SK-N-SH (cell line): ENCODE data around the gene SRP19. TPM values are rescaled to one million over a fixed set of nuclear protein-coding genes. Genes with fewer than 3 reads are reported as not detected.

Source experiments
- CTCF ChIA-PET: fragments of 300-600, 350-600 bp; formaldehyde crosslinking; extraction: SDS; loops from one replicate; lab custom pipeline; 2021; lab: Yijun Ruan, JAX
- POLR2A ChIA-PET: fragments of 350-600 bp; sonication (Branson Sonifier 250); formaldehyde crosslinking; extraction: SDS; loops from one replicate; lab custom pipeline; 2020; ENCODE audit warnings: antibody characterized with exemption, inconsistent platforms; lab: Yijun Ruan, JAX
- DNase-seq: peaks from one replicate; pipeline ENCODE4 v3.0.0; 2012
- H2AFZ ChIP-seq: fragments of 200-600 bp; sonication (generic); 2 replicates; pipeline ENCODE4 v1.8.1; 2016; ENCODE audit warnings: antibody characterized with exemption, mild to moderate bottlenecking, low read depth
- H3F3A ChIP-seq: fragments of 200-600 bp; sonication (generic); replicated peaks from 2 replicates; pipeline ENCODE3; 2016; ENCODE audit warnings: antibody characterized with exemption, mild to moderate bottlenecking; ENCODE audit not compliant: insufficient read depth
- H3K27ac ChIP-seq, 2 experiments: fragments of 200-500 bp in 1 of 2; fragments of 200-600 bp in 1 of 2; sonication (Bioruptor generic) in 1 of 2; sonication (generic), shearing (Covaris generic) in 1 of 2; 2 replicates each; pipeline versions ENCODE4 v1.5.1 to v1.6.1; 2014 to 2016; ENCODE audit warnings: low read depth in 2 of 2, inconsistent platforms in 1 of 2, low read length in 1 of 2, mild to moderate bottlenecking in 1 of 2, mixed read lengths in 1 of 2
- H3K27me3 ChIP-seq: fragments of 200-600 bp; sonication (generic), shearing (Covaris generic); 2 replicates; pipeline ENCODE4 v1.6.1; 2016; ENCODE audit warnings: mixed run types; ENCODE audit not compliant: insufficient read depth
- H3K36me3 ChIP-seq, 2 experiments: fragments of 200-500 bp in 1 of 2; fragments of 200-600 bp in 1 of 2; sonication (Bioruptor generic) in 1 of 2; sonication (generic) in 1 of 2; replicated peaks in 1 of 2; 2 replicates each; pipeline versions ENCODE3 to v1.5.1; 2014 to 2016; ENCODE audit warnings: low read length in 1 of 2, mild to moderate bottlenecking in 1 of 2; ENCODE audit not compliant: insufficient read depth in 2 of 2, control insufficient read depth in 1 of 2
- H3K4me1 ChIP-seq, 2 experiments: fragments of 200-500 bp in 1 of 2; fragments of 200-600 bp in 1 of 2; sonication (Bioruptor generic) in 1 of 2; sonication (generic), shearing (Covaris generic) in 1 of 2; 2 replicates each; pipeline versions ENCODE4 v1.5.1 to v1.6.1; 2014 to 2016; ENCODE audit warnings: low read depth in 1 of 2, low read length in 1 of 2, mixed run types in 1 of 2; ENCODE audit not compliant: insufficient read depth in 2 of 2, control insufficient read depth in 1 of 2
- H3K4me2 ChIP-seq: fragments of 200-600 bp; sonication (generic), shearing (Covaris generic); 2 replicates; pipeline ENCODE4 v1.6.1; 2017; ENCODE audit warnings: mixed run types
- H3K4me3 ChIP-seq, 2 experiments: fragments of 200-500 bp in 1 of 2; fragments of 200-600 bp in 1 of 2; sonication (Bioruptor generic) in 1 of 2; sonication (generic), shearing (Covaris generic) in 1 of 2; 2 replicates each; pipeline versions ENCODE4 v1.5.1 to v1.8.1; 2014 to 2016; ENCODE audit warnings: low read depth in 2 of 2, inconsistent platforms in 1 of 2, low read length in 1 of 2, mild to moderate bottlenecking in 1 of 2, mixed read lengths in 1 of 2, moderate library complexity in 1 of 2
- H3K79me2 ChIP-seq: fragments of 200-600 bp; sonication (generic); 2 replicates; pipeline ENCODE4 v1.8.1; 2017; ENCODE audit warnings: mild to moderate bottlenecking; ENCODE audit not compliant: insufficient read depth
- H3K9ac ChIP-seq: fragments of 200-600 bp; sonication (generic); 2 replicates; pipeline ENCODE4 v1.6.1; 2017; ENCODE audit warnings: mixed run types
- H3K9me2 ChIP-seq: fragments of 200-600 bp; sonication (generic); 2 replicates; pipeline ENCODE4 v1.6.1; 2017; ENCODE audit warnings: mixed run types
- H3K9me3 ChIP-seq: fragments of 200-600 bp; sonication (generic); 2 replicates; pipeline ENCODE4 v1.6.1; 2017; ENCODE audit warnings: mixed run types, mild to moderate bottlenecking, moderate library complexity
- H4K20me1 ChIP-seq: fragments of 200-600 bp; sonication (generic); 2 replicates; pipeline ENCODE4 v1.6.1; 2017; ENCODE audit warnings: mild to moderate bottlenecking, mixed run types; ENCODE audit not compliant: insufficient read depth
- CHD2 ChIP-seq: fragments of 150-350 bp; IDR thresholded peaks from 2 replicates; pipeline ENCODE4 v1.6.1; 2018; ENCODE audit warnings: low read length; ENCODE audit not compliant: partially characterized antibody
- ELF1 ChIP-seq: IDR thresholded peaks from 2 replicates; pipeline ENCODE4 v1.4.0; 2012
- FOSL2 ChIP-seq: IDR thresholded peaks from 2 replicates; pipeline ENCODE4 v1.4.0; 2012; ENCODE audit warnings: low read depth, mild to moderate bottlenecking, moderate library complexity, borderline replicate concordance
- FOXJ3 ChIP-seq: sonication (generic); formaldehyde crosslinking; IDR thresholded peaks from 2 replicates; pipeline ENCODE4 v1.5.1; 2020; ENCODE audit warnings: mild to moderate bottlenecking, missing genetic modification reagents
- GABPA ChIP-seq: IDR thresholded peaks from 2 replicates; pipeline ENCODE4 v1.4.0; 2012; ENCODE audit warnings: low read depth, mild to moderate bottlenecking
- MXI1 ChIP-seq: IDR thresholded peaks from 2 replicates; pipeline ENCODE4 v1.6.1; 2012; ENCODE audit warnings: mild to moderate bottlenecking, low read depth, low read length, improper control_type of control experiment
- NRF1 ChIP-seq: IDR thresholded peaks from 2 replicates; pipeline ENCODE4 v1.6.1; 2012; ENCODE audit warnings: low read depth, mild to moderate bottlenecking, low read length
- POLR2AphosphoS5 ChIP-seq: IDR thresholded peaks from 2 replicates; pipeline ENCODE4 v1.6.1; 2012; ENCODE audit warnings: low read depth, low read length
- RCOR1 ChIP-seq: fragments of 150-350 bp; IDR thresholded peaks from 2 replicates; pipeline ENCODE4 v1.6.1; 2017; ENCODE audit warnings: antibody characterized with exemption, low read length
- RXRA ChIP-seq: IDR thresholded peaks from 2 replicates; pipeline ENCODE4 v1.4.0; 2012; ENCODE audit warnings: low read depth, mild to moderate bottlenecking, borderline replicate concordance
- SIN3A ChIP-seq: IDR thresholded peaks from 2 replicates; pipeline ENCODE4 v1.6.1; 2012; ENCODE audit warnings: low read depth, mild to moderate bottlenecking, low read length, moderate library complexity, borderline replicate concordance
- SMC3 ChIP-seq: IDR thresholded peaks from 2 replicates; pipeline ENCODE4 v1.6.1; 2012; ENCODE audit warnings: low read depth, low read length, improper control_type of control experiment
- TAF1 ChIP-seq: IDR thresholded peaks from 2 replicates; pipeline ENCODE4 v1.6.1; 2012; ENCODE audit warnings: low read depth, mild to moderate bottlenecking, low read length, moderate library complexity, borderline replicate concordance
- TEAD4 ChIP-seq: IDR thresholded peaks from 2 replicates; pipeline ENCODE4 v1.4.0; 2012; ENCODE audit warnings: mild to moderate bottlenecking, borderline replicate concordance; ENCODE audit not compliant: insufficient read depth
- YY1 ChIP-seq: IDR thresholded peaks from 2 replicates; pipeline ENCODE4 v1.4.0; 2012; ENCODE audit warnings: low read depth, mild to moderate bottlenecking
- WGBS: methylation state at CpG from one replicate; pipeline ENCODE4 v1.1.6; 2017; ENCODE audit warnings: low lambda C conversion rate; 5-methylcytosine and 5-hydroxymethylcytosine counted together
- polyA plus RNA-seq, 3 experiments: library from polyadenylated mRNA; depleted of rRNA; stranded (reverse); fragments of >200 nt; gene quantifications; 2 replicates each; pipeline ENCODE4 v1.2.3, GENCODE V29; 2012
- TF ChIP-seq, protein P1 (sequence below): IDR thresholded peaks from 2 replicates; pipeline ENCODE4 v1.4.0; 2012; ENCODE audit warnings: low read depth
- TF ChIP-seq, protein P2 (sequence below): fragments of 200-600 bp; sonication (generic); IDR thresholded peaks from 2 replicates; pipeline ENCODE4 v1.6.1; 2017; ENCODE audit warnings: antibody characterized with exemption, mild to moderate bottlenecking, moderate library complexity
- TF ChIP-seq, protein P3 (sequence below): fragments of 150-350 bp; IDR thresholded peaks from 2 replicates; pipeline ENCODE4 v1.6.1; 2016; ENCODE audit warnings: mild to moderate bottlenecking, low read depth, low read length
- TF ChIP-seq, protein P4 (sequence below): fragments of 150-350 bp; IDR thresholded peaks from 2 replicates; pipeline ENCODE4 v1.6.1; 2017; ENCODE audit warnings: antibody characterized with exemption, low read length, low read depth, borderline replicate concordance

Gene SRP19
- polyA plus RNA-seq, 1 of the 3 experiments (the other 2 are of a cell fraction), result 46.4 TPM

DNA sequence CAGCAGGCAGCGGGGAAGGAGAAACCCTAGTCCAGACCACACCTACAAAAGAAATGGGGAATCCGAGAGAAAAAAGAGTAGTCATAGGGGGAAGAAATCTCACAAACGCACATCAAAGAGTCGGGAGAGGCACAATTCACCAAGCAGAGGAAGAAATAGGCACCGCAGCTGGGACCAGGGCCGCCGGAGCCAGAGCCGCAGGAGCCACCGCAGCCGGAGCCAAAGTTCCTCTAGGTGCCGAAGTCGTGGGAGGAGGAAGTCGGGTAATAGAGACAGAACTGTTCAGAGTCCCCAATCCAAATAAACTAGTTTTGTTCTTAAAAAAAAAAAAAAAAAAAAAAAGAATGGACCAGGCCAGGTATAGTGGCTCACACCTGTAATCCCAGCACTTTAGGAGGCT is 31.7 kb downstream of the SRP19 start:
- CTCF ChIA-PET, result no interaction called here
- H3K4me2 ChIP-seq, result no peak overlapping the region
- H3K9me3 ChIP-seq, result no peaks in the 10 kb centered on the region
- no peak overlapping the region for H3K27ac ChIP-seq
- H3K9ac ChIP-seq, result no peak overlapping the region
- TF ChIP-seq SIN3A (no peak), POLR2AphosphoS5 (no peak), RCOR1 (no peak), CHD2 (no peak), SMC3 (no peak), RXRA (no peak), FOXJ3 (CRISPR knock-in tag) (no peak)
- peaks cover 15% of the 10 kb centered on the region for H4K20me1 ChIP-seq
- DNase-seq, result no peak
- no peaks in the 10 kb centered on the region for H3K4me1 ChIP-seq
- H3K79me2 ChIP-seq, result peaks cover 52% of the 10 kb centered on the region
- H3F3A ChIP-seq, result no peaks in the 10 kb centered on the region
- no peak overlapping the region for H3K4me3 ChIP-seq
- no peaks in the 10 kb centered on the region for H3K9me2 ChIP-seq
- H2AFZ ChIP-seq, result no peak overlapping the region
- H3K27me3 ChIP-seq, result no peaks in the 10 kb centered on the region
- peaks cover 18 to 32% of the 10 kb centered on the region in 2 experiments for H3K36me3 ChIP-seq
- WGBS, result 94% methylated on average over 13 of the region's 13 CpGs
- POLR2A ChIA-PET, result no interaction called here

DNA sequence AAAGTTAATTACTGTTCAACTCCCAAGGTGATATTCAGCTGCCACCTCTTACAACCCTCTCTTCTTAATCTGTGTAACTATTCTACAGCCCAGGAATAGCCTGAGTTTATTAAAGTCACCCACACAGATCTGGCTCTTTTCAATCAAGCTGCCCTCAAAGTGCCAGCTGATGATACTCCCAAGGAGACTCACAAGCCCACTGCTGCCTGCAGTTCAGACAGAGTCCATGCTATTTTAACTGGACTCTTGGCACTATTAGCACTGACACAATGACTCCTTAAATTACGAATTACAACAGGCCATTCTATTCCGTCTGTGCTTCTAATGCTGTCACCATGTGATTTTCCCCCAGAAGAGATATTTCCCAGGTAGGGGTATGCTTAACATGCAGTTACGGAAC is 34.6 kb downstream of the SRP19 start:
- H3K27me3 ChIP-seq, result no peaks in the 10 kb centered on the region
- no peaks in the 10 kb centered on the region for H3K9me2 ChIP-seq
- WGBS, result 96% methylated on average over 3 of the region's 3 CpGs
- DNase-seq, result no peak
- POLR2A ChIA-PET, result no interaction called here
- TF ChIP-seq GABPA (no peak), TEAD4 (no peak), CHD2 (no peak), MXI1 (no peak)
- H3K4me3 ChIP-seq, result no peak overlapping the region
- H3K9me3 ChIP-seq, result no peaks in the 10 kb centered on the region
- peaks cover 25% of the 10 kb centered on the region for H3K79me2 ChIP-seq
- no peaks in the 10 kb centered on the region for H3K4me1 ChIP-seq
- H3K4me2 ChIP-seq, result no peak overlapping the region
- no peaks in the 10 kb centered on the region for H3F3A ChIP-seq
- H3K36me3 ChIP-seq, result peaks cover 30 to 32% of the 10 kb centered on the region in 2 experiments
- no peak overlapping the region for H2AFZ ChIP-seq
- no peak overlapping the region for H3K9ac ChIP-seq
- H4K20me1 ChIP-seq, result peaks cover 15% of the 10 kb centered on the region
- no peak overlapping the region for H3K27ac ChIP-seq
- CTCF ChIA-PET, result interaction anchor here (0.8 to 3.4 kb wide), 3 partner anchors 9 to 25 kb away, joined by 3 to 14 read pairs (median 5); partner anchors contain the start of gene REEP5

DNA sequence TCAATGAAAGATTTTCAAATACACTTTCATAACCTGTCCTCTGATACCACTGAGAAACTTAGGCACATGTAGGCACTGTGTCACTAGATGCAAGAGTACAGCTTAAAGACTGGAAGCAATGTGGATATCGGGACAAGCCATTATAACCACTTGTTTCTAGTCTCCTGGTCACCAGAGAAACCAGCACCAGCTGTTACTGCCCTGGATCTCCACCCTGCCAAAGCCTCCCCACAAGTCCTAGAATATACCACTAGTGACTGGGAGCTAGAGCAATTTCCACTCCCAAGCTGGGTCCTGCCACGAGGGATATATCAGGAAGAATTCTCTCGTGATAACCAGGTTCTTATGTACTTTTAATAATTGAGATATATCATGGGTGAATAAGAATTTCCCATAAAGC is 41.5 kb downstream of the SRP19 start:
- Histone ChIP-seq H3K27ac (no peak overlapping the region), H3K36me3 (peaks cover 37 to 44% of the 10 kb centered on the region in 2 experiments), H3K4me1 (no peaks in the 10 kb centered on the region; a peak in 1 of 4 replicates), H3K9me2 (no peaks in the 10 kb centered on the region), H2AFZ (no peak overlapping the region), H3K4me3 (no peak overlapping the region), H3F3A (no peaks in the 10 kb centered on the region), H4K20me1 (peaks cover 20% of the 10 kb centered on the region; the same call in 1 of the 2 replicates), H3K79me2 (peaks cover 30% of the 10 kb centered on the region), H3K9me3 (no peaks in the 10 kb centered on the region), H3K9ac (no peak overlapping the region), H3K4me2 (no peak overlapping the region), H3K27me3 (no peaks in the 10 kb centered on the region)
- 98% methylated on average over 3 of the region's 3 CpGs for WGBS
- POLR2A ChIA-PET, result no interaction called here
- no peak for DNase-seq
- CTCF ChIA-PET, result interaction anchor here (1.0 to 3.7 kb wide), 2 partner anchors 20 to 37 kb away, joined by 3 to 17 read pairs; partner anchors contain the start of gene REEP5
- no peak for TF ChIP-seq TAF1
- no peak for TF ChIP-seq MXI1
- TF ChIP-seq SMC3, result no peak
- TF ChIP-seq FOSL2, result no peak
- TF ChIP-seq ELF1, result no peak
- TF ChIP-seq, protein P1, sequence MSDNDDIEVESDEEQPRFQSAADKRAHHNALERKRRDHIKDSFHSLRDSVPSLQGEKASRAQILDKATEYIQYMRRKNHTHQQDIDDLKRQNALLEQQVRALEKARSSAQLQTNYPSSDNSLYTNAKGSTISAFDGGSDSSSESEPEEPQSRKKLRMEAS, result no peak
- TF ChIP-seq, protein P2, sequence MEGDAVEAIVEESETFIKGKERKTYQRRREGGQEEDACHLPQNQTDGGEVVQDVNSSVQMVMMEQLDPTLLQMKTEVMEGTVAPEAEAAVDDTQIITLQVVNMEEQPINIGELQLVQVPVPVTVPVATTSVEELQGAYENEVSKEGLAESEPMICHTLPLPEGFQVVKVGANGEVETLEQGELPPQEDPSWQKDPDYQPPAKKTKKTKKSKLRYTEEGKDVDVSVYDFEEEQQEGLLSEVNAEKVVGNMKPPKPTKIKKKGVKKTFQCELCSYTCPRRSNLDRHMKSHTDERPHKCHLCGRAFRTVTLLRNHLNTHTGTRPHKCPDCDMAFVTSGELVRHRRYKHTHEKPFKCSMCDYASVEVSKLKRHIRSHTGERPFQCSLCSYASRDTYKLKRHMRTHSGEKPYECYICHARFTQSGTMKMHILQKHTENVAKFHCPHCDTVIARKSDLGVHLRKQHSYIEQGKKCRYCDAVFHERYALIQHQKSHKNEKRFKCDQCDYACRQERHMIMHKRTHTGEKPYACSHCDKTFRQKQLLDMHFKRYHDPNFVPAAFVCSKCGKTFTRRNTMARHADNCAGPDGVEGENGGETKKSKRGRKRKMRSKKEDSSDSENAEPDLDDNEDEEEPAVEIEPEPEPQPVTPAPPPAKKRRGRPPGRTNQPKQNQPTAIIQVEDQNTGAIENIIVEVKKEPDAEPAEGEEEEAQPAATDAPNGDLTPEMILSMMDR, result no peak
- TF ChIP-seq GABPA, result no peak
- no peak for TF ChIP-seq NRF1
- no peak for TF ChIP-seq YY1
- TF ChIP-seq, protein P3, sequence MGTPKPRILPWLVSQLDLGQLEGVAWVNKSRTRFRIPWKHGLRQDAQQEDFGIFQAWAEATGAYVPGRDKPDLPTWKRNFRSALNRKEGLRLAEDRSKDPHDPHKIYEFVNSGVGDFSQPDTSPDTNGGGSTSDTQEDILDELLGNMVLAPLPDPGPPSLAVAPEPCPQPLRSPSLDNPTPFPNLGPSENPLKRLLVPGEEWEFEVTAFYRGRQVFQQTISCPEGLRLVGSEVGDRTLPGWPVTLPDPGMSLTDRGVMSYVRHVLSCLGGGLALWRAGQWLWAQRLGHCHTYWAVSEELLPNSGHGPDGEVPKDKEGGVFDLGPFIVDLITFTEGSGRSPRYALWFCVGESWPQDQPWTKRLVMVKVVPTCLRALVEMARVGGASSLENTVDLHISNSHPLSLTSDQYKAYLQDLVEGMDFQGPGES, result no peak
- TF ChIP-seq, protein P4, sequence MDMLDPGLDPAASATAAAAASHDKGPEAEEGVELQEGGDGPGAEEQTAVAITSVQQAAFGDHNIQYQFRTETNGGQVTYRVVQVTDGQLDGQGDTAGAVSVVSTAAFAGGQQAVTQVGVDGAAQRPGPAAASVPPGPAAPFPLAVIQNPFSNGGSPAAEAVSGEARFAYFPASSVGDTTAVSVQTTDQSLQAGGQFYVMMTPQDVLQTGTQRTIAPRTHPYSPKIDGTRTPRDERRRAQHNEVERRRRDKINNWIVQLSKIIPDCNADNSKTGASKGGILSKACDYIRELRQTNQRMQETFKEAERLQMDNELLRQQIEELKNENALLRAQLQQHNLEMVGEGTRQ, result no peak
